IMR-90 (cell line): Measurements from ENCODE around the gene RFTN1.

Source experiments
- CHD1 ChIP-seq: IDR thresholded peaks from 2 replicates; pipeline ENCODE4 v1.6.1; 2012; ENCODE audit warnings: low read depth, low read length, improper control_type of control experiment
- MXI1 ChIP-seq: IDR thresholded peaks from 2 replicates; pipeline ENCODE4 v1.6.1; 2012; ENCODE audit warnings: low read depth, mild to moderate bottlenecking, low read length, moderate library complexity, borderline replicate concordance
- POLR2A ChIP-seq: IDR thresholded peaks from 2 replicates; pipeline ENCODE4 v1.6.1; 2012; ENCODE audit warnings: mild to moderate bottlenecking, low read depth, low read length
- RFX5 ChIP-seq: IDR thresholded peaks from 2 replicates; pipeline ENCODE4 v1.8.0; 2012; ENCODE audit warnings: low read depth, mild to moderate bottlenecking, low read length, moderate library complexity
- TF ChIP-seq, protein P1 (sequence below): conservative IDR thresholded peaks from 2 replicates; pipeline ENCODE4 v1.5.1; 2012; ENCODE audit warnings: mild to moderate bottlenecking, low read depth, low read length, improper control_type of control experiment
- TF ChIP-seq, protein P2 (sequence below): fragments of 150-350 bp; IDR thresholded peaks from 2 replicates; pipeline ENCODE4 v1.6.1; 2017; ENCODE audit warnings: mild to moderate bottlenecking, antibody characterized with exemption, low read length, low read depth

DNA sequence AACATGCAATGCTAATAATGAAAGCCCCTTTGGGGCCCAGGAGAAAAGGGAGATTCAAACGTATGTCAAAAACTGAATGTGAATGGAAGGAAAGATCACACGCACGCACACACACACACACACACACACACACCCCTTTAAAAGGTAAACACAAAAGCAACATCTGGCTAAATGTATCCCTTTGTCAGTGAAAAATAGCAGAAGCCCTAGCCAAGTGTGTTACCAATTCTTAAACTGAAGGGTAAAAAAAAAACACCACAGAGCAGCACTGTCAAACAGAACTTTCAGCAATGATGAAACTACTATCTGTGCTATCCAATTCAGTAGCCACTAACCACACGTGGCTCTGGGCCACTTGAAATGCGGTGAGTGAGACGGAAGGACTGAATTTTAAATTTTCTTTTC lies 4.9 kb downstream of the RFTN1 start:
- TF ChIP-seq CHD1 (no peak), MXI1 (no peak), POLR2A (no peak), RFX5 (no peak)
- TF ChIP-seq, protein P1, sequence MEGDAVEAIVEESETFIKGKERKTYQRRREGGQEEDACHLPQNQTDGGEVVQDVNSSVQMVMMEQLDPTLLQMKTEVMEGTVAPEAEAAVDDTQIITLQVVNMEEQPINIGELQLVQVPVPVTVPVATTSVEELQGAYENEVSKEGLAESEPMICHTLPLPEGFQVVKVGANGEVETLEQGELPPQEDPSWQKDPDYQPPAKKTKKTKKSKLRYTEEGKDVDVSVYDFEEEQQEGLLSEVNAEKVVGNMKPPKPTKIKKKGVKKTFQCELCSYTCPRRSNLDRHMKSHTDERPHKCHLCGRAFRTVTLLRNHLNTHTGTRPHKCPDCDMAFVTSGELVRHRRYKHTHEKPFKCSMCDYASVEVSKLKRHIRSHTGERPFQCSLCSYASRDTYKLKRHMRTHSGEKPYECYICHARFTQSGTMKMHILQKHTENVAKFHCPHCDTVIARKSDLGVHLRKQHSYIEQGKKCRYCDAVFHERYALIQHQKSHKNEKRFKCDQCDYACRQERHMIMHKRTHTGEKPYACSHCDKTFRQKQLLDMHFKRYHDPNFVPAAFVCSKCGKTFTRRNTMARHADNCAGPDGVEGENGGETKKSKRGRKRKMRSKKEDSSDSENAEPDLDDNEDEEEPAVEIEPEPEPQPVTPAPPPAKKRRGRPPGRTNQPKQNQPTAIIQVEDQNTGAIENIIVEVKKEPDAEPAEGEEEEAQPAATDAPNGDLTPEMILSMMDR: no peak
- TF ChIP-seq, protein P2, sequence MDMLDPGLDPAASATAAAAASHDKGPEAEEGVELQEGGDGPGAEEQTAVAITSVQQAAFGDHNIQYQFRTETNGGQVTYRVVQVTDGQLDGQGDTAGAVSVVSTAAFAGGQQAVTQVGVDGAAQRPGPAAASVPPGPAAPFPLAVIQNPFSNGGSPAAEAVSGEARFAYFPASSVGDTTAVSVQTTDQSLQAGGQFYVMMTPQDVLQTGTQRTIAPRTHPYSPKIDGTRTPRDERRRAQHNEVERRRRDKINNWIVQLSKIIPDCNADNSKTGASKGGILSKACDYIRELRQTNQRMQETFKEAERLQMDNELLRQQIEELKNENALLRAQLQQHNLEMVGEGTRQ: no peak
